GM19025 (cell line): ENCODE data around the gene SLX4.

ENCODE experiments used
- ATAC-seq: cut with Tn5 transposase; IDR thresholded peaks from one replicate; pipeline ENCODE4 v1.9.1; 2021; ENCODE audit warnings: mild to moderate bottlenecking, low read depth, moderate library complexity; ENCODE audit not compliant: unreplicated experiment

SLX4 gene

GRCh38 chr16:3561626-3562025 is 49.8 kb downstream of the SLX4 start:
- no peak for ATAC-seq

- no peak for ATAC-seq
These were observed 57.0 kb downstream of the SLX4 start for GRCh38 chr16:3554351-3554928.

GRCh38 chr16:3553138-3553923 is 58.1 kb downstream of the SLX4 start:
- ATAC-seq = no peak

GRCh38 chr16:3550851-3551847 is 60.3 kb downstream of the SLX4 start:
- no peak for ATAC-seq

- no peak for ATAC-seq
These were observed 61.5 kb downstream of the SLX4 start for GRCh38 chr16:3549906-3550305.

GRCh38 chr16:3548859-3549258 is 62.5 kb downstream of the SLX4 start:
- no peak for ATAC-seq

GRCh38 chr16:3548445-3548844 is 63.0 kb downstream of the SLX4 start:
- ATAC-seq = no peak

- ATAC-seq = no peak
These were observed 64.3 kb downstream of the SLX4 start for GRCh38 chr16:3546986-3547682.

- no peak for ATAC-seq
These were observed 68.6 kb downstream of the SLX4 start for GRCh38 chr16:3542601-3543373.

GRCh38 chr16:3541527-3542155 is 69.8 kb downstream of the SLX4 start:
- ATAC-seq = no peak

GRCh38 chr16:3538222-3538621 is 73.2 kb downstream of the SLX4 start:
- ATAC-seq = no peak

- no peak for ATAC-seq
These were observed 74.6 kb downstream of the SLX4 start for GRCh38 chr16:3536851-3537250.

GRCh38 chr16:3536271-3536731 is 75.1 kb downstream of the SLX4 start:
- no peak for ATAC-seq

GRCh38 chr16:3534126-3534525 is 77.3 kb downstream of the SLX4 start:
- no peak for ATAC-seq

- ATAC-seq = no peak
These were observed 78.7 kb downstream of the SLX4 start for GRCh38 chr16:3532741-3533140.
